22Rv1 (cell line): ENCODE results near the gene GABARAPL1.
A peak's percentile ranks its signal among the peaks of the same experiment; 100 is the strongest.
"Not testable (repeated sequence)": the region's sequence is repeated elsewhere in the genome, so short reads cannot be mapped to it uniquely, and the experiment has no call there.

Source experiments
- H3K27ac ChIP-seq: fragments of 450-650 bp; 2 replicates; pipeline ENCODE4 v1.5.1; 2017
- CTCF ChIP-seq: fragments of 450-650 bp; IDR thresholded peaks from 2 replicates; pipeline ENCODE4 v1.5.1; 2017; ENCODE audit warnings: mild to moderate bottlenecking
- ZFX ChIP-seq: fragments of 450-650 bp; IDR thresholded peaks from 2 replicates; pipeline ENCODE4 v1.6.1; 2017; ENCODE audit warnings: antibody characterized with exemption, borderline replicate concordance

The GABARAPL1 gene

GRCh38 chr12:10197879-10198278 is 14.8 kb upstream of the GABARAPL1 start:
- TF ChIP-seq CTCF (no peak), ZFX (no peak)

GRCh38 chr12:10204495-10204894 is 8.2 kb upstream of the GABARAPL1 start:
- not testable (repeated sequence) for H3K27ac ChIP-seq

More at GRCh38 chr12:10197879-10198278, 14.8 kb upstream of the GABARAPL1 start:
- no peak overlapping the region for H3K27ac ChIP-seq

GRCh38 chr12:10205220-10205807 is 7.4 kb upstream of the GABARAPL1 start:
- H3K27ac ChIP-seq = no peak overlapping the region
- TF ChIP-seq ZFX (no peak), CTCF (no peak)

- no peak overlapping the region for H3K27ac ChIP-seq
These were observed 5.5 kb upstream of the GABARAPL1 start for GRCh38 chr12:10207136-10207535.

GRCh38 chr12:10210225-10210624 is 2.5 kb upstream of the GABARAPL1 start:
- H3K27ac ChIP-seq = no peak overlapping the region
- TF ChIP-seq CTCF (no peak), ZFX (no peak)

More at GRCh38 chr12:10207136-10207535, 5.5 kb upstream of the GABARAPL1 start:
- TF ChIP-seq CTCF = no peak
- TF ChIP-seq ZFX = no peak

- peak overlapping the region; percentile 65 for H3K27ac ChIP-seq
- TF ChIP-seq CTCF (no peak), ZFX (no peak)
These were observed 1.4 kb upstream of the GABARAPL1 start for GRCh38 chr12:10211101-10211939.

- peak overlapping the region; percentile 65 for H3K27ac ChIP-seq
- TF ChIP-seq ZFX = no peak
- TF ChIP-seq CTCF = no peak
These were observed 538 bp upstream of the GABARAPL1 start for GRCh38 chr12:10211940-10212738.
